ENCODE results near the gene ARID3A. TPM values are rescaled to one million over a fixed set of nuclear protein-coding genes. Genes with fewer than 3 reads are reported as not detected.
A peak's percentile ranks its signal among the peaks of the same experiment; 100 is the strongest.

Gene ARID3A
- total RNA-seq, 1 donor from 2014 or later: 83.0 TPM

GRCh38 chr19:971795-972194 lies 46.0 kb downstream of the ARID3A start:
- peaks cover 18% of the 10 kb centered on the region for H3K36me3 Mint-ChIP-seq
- DNase-seq (ENCODE audit: extremely low spot score, unreplicated experiment): no peak
- no peaks in the 10 kb centered on the region for H3K27me3 Mint-ChIP-seq
- no peak overlapping the region for H3K4me3 Mint-ChIP-seq
- no peaks in the 10 kb centered on the region for H3K9me3 Mint-ChIP-seq
- H3K4me1 Mint-ChIP-seq (ENCODE audit: unreplicated experiment): no peaks in the 10 kb centered on the region
- H3K27ac Mint-ChIP-seq: no peak overlapping the region
- TF ChIP-seq CTCF (conservative IDR thresholded peaks at IDR 0.05): no peak

GRCh38 chr19:972281-972680 lies 46.4 kb downstream of the ARID3A start:
- H3K27ac Mint-ChIP-seq: peak overlapping the region; percentile 15
- no peak for DNase-seq (ENCODE audit: extremely low spot score, unreplicated experiment)
- no peaks in the 10 kb centered on the region for H3K27me3 Mint-ChIP-seq
- no peak overlapping the region for H3K4me3 Mint-ChIP-seq
- no peaks in the 10 kb centered on the region for H3K9me3 Mint-ChIP-seq
- H3K36me3 Mint-ChIP-seq: peaks cover 16% of the 10 kb centered on the region
- no peak for TF ChIP-seq CTCF (conservative IDR thresholded peaks at IDR 0.05)
- H3K4me1 Mint-ChIP-seq (ENCODE audit: unreplicated experiment): no peaks in the 10 kb centered on the region

GRCh38 chr19:973726-974563 lies 48.1 kb downstream of the ARID3A start:
- H3K9me3 Mint-ChIP-seq: no peaks in the 10 kb centered on the region

GRCh38 chr19:974564-975257 lies 48.9 kb downstream of the ARID3A start:
- H3K4me1 Mint-ChIP-seq (ENCODE audit: unreplicated experiment): no peaks in the 10 kb centered on the region
- no peak for TF ChIP-seq CTCF (conservative IDR thresholded peaks at IDR 0.05)
- H3K27me3 Mint-ChIP-seq: no peaks in the 10 kb centered on the region
- H3K36me3 Mint-ChIP-seq: peaks cover 11% of the 10 kb centered on the region
- DNase-seq (ENCODE audit: extremely low spot score, unreplicated experiment): no peak
- no peaks in the 10 kb centered on the region for H3K9me3 Mint-ChIP-seq
- H3K27ac Mint-ChIP-seq: no peak overlapping the region
- no peak overlapping the region for H3K4me3 Mint-ChIP-seq

More at GRCh38 chr19:973726-974563, 48.1 kb downstream of the ARID3A start:
- H3K36me3 Mint-ChIP-seq: peaks cover 11% of the 10 kb centered on the region
- H3K4me1 Mint-ChIP-seq (ENCODE audit: unreplicated experiment): no peaks in the 10 kb centered on the region
- TF ChIP-seq CTCF (conservative IDR thresholded peaks at IDR 0.05): no peak
- H3K27ac Mint-ChIP-seq: no peak overlapping the region
- no peak for DNase-seq (ENCODE audit: extremely low spot score, unreplicated experiment)
- H3K4me3 Mint-ChIP-seq: no peak overlapping the region
- H3K27me3 Mint-ChIP-seq: no peaks in the 10 kb centered on the region

GRCh38 chr19:976476-976875 lies 50.6 kb downstream of the ARID3A start:
- Mint-ChIP-seq H3K36me3 (peaks cover 5% of the 10 kb centered on the region), H3K4me1 (ENCODE audit: unreplicated experiment) (no peaks in the 10 kb centered on the region), H3K4me3 (no peak overlapping the region), H3K9me3 (no peaks in the 10 kb centered on the region), H3K27ac (no peak overlapping the region), H3K27me3 (no peaks in the 10 kb centered on the region)
- no peak for TF ChIP-seq CTCF (conservative IDR thresholded peaks at IDR 0.05)
- DNase-seq (ENCODE audit: extremely low spot score, unreplicated experiment): no peak

All from type B pancreatic cell (in vitro differentiated cells).